GM12878 (cell line): Measurements from ENCODE around the gene SMARCD2. TPM values are rescaled to one million over a fixed set of nuclear protein-coding genes. Genes with fewer than 3 reads are reported as not detected.
"Not testable (repeated sequence)": the region's sequence is repeated elsewhere in the genome, so short reads cannot be mapped to it uniquely, and the experiment has no call there.

ENCODE experiments used
- ATAC-seq: fragments of 200-7000 bp; cut with Tn5 transposase; 3 replicates; pipeline ENCODE4 v1.9.1; 2020; ENCODE audit warnings: mild to moderate bottlenecking, moderate library complexity
- BruUV-seq: library from RNA; stranded (reverse); fragments of 400-500 nt; replicated peaks from 2 replicates; lab custom pipeline; 2021; lab: Mats Ljungman, UMichigan
- CTCF ChIA-PET: fragments of 300-600 bp; sonication (Branson Sonifier 250); formaldehyde crosslinking; extraction: SDS; loops from one replicate; lab custom pipeline; 2021; ENCODE audit warnings: inconsistent platforms; lab: Yijun Ruan, JAX
- POLR2A ChIA-PET: fragments of 350-600 bp; formaldehyde crosslinking; extraction: SDS; loops from one replicate; lab custom pipeline; 2021; ENCODE audit warnings: inconsistent platforms; lab: Charles Lee
- RAD21 ChIA-PET: fragments of 300-600 bp; sonication (Branson Sonifier 250); formaldehyde crosslinking; loops from one replicate; lab custom pipeline; 2023; ENCODE audit warnings: antibody characterized with exemption; ENCODE audit not compliant: unreplicated experiment; lab: Charles Lee
- SMC1A ChIA-PET: fragments of 300-600 bp; sonication (Branson Sonifier 250); formaldehyde crosslinking; loops from one replicate; lab custom pipeline; 2023; ENCODE audit not compliant: unreplicated experiment, uncharacterized antibody; lab: Charles Lee
- DNase-seq: peaks from one replicate; pipeline ENCODE4 v3.0.0-alpha.2; 2011; ENCODE audit warnings: low read depth, low spot score
- FAIRE-seq: peaks from 3 replicates; lab custom pipeline; 2011; peaks lifted over from hg19 to GRCh38; lab: Jason Lieb, UNC
- H2AFZ ChIP-seq: 2 replicates; pipeline ENCODE4 v1.6.0; 2011; ENCODE audit warnings: low read depth, low read length, control low read depth; ENCODE audit not compliant: control insufficient read depth
- H3K27ac ChIP-seq: 2 replicates; pipeline ENCODE4 v1.5.1; 2011; ENCODE audit warnings: control low read depth; ENCODE audit not compliant: control insufficient read depth, insufficient read depth
- H3K27me3 ChIP-seq, 2 experiments: replicated peaks in 1 of 2; 2 replicates each; pipeline versions ENCODE4 v1.6.0 to v1.6.1; 2011; ENCODE audit warnings: low read length in 1 of 2; ENCODE audit not compliant: control insufficient read depth in 2 of 2, insufficient read depth in 2 of 2
- H3K36me3 ChIP-seq, 2 experiments: 2 replicates each; pipeline ENCODE4 v1.5.1; 2011; ENCODE audit warnings: low read length in 1 of 2; ENCODE audit not compliant: control insufficient read depth in 2 of 2, insufficient read depth in 2 of 2
- H3K4me1 ChIP-seq: 2 replicates; pipeline ENCODE4 v1.6.1; 2011; ENCODE audit warnings: mild to moderate bottlenecking, low read length, moderate library complexity, mixed read lengths; ENCODE audit not compliant: control insufficient read depth, insufficient read depth
- H3K4me2 ChIP-seq: 2 replicates; pipeline ENCODE4 v1.6.0; 2011; ENCODE audit warnings: control low read depth; ENCODE audit not compliant: control insufficient read depth, insufficient read depth
- H3K4me3 ChIP-seq: fragments of 200-600 bp; sonication (generic); 2 replicates; pipeline ENCODE4 v1.5.1; 2016
- H3K79me2 ChIP-seq: 2 replicates; pipeline ENCODE4 v1.6.0; 2011; ENCODE audit warnings: low read length; ENCODE audit not compliant: control insufficient read depth, insufficient read depth
- H3K9ac ChIP-seq: 2 replicates; pipeline ENCODE4 v1.8.0; 2011; ENCODE audit warnings: low read length, control low read depth, mixed read lengths; ENCODE audit not compliant: control insufficient read depth, insufficient read depth
- H3K9me3 ChIP-seq: replicated peaks from 3 replicates; pipeline ENCODE4 v1.5.1; 2011; ENCODE audit warnings: mild to moderate bottlenecking, low read length; ENCODE audit not compliant: control insufficient read depth, insufficient read depth
- H4K20me1 ChIP-seq: 2 replicates; pipeline ENCODE4 v1.6.0; 2011; ENCODE audit not compliant: control insufficient read depth, insufficient read depth
- MEF2B ChIP-seq: fragments of 450-650 bp; IDR thresholded peaks from 2 replicates; pipeline ENCODE4 v1.6.1; 2018; ENCODE audit warnings: mild to moderate bottlenecking, moderate library complexity; ENCODE audit not compliant: partially characterized antibody, poor library complexity, severe bottlenecking
- WGBS: methylation state at CpG from one replicate; pipeline ENCODE4 v1.1.6; 2016; ENCODE audit warnings: low lambda C conversion rate; ENCODE audit not compliant: insufficient replicate concordance, insufficient coverage; ENCODE audit errors: missing lambda C conversion rate; 5-methylcytosine and 5-hydroxymethylcytosine counted together
- in situ Hi-C: fragments of 300-500 bp; cut with MboI; formaldehyde crosslinking; loops from 9 replicates; pipeline ENCODE4 v1.14.3; 2018; ENCODE audit warnings: mixed read lengths
- intact Hi-C: fragments of 100-400 bp; cut with micrococcal nuclease; formaldehyde crosslinking; loops from one replicate; pipeline ENCODE4 v1.14.2; 2022; ENCODE audit not compliant: unreplicated experiment
- polyA plus RNA-seq, 11 experiments: library from polyadenylated mRNA; depleted of rRNA in 4 of 11; unstranded in 6 of 11; stranded (reverse) in 5 of 11; fragments of >200 nt; fragmentation: Nextera tagmentation in 4 of 11; fragmentation: Illumina TruSeq in 1 of 11; extraction: Ambion mirVana in 4 of 11; extraction: Trizol in 1 of 11; gene quantifications; 1 replicate in 1 of 11; 2 replicates in 10 of 11; pipeline versions ENCODE4 v1.2.1 to v1.2.3, GENCODE V29; 2011 to 2016; ENCODE audit warnings: inconsistent platforms in 2 of 11, missing spikeins in 2 of 11, low read depth in 1 of 11
- total RNA-seq, 4 experiments: library from RNA; depleted of rRNA in 3 of 4; stranded (reverse); fragments of >200 nt in 3 of 4; fragmentation: Illumina TruSeq in 1 of 4; extraction: Trizol in 1 of 4; gene quantifications; 2 replicates each; pipeline versions ENCODE4 v1.2.1 to v1.2.3, GENCODE V29; 2013 to 2021

SMARCD2 gene
- total and polyA plus RNA-seq, 10 of the 15 experiments (the other 5 are each of a cell fraction or from before 2014, with no cell fraction given), result 2.4 to 111 (median 63.6) TPM

GRCh38 chr17:63874061-63874626, 31.7 kb upstream of the SMARCD2 start:
- peak; percentile 61 for TF ChIP-seq MEF2B
- H3K4me3 ChIP-seq, POLR2A ChIA-PET, H4K20me1 ChIP-seq, H3K36me3 ChIP-seq, BruUV-seq, FAIRE-seq, H3K9me3 ChIP-seq, H3K4me2 ChIP-seq, H3K79me2 ChIP-seq, DNase-seq, RAD21 ChIA-PET, H3K27me3 ChIP-seq, in situ Hi-C loops, H2AFZ ChIP-seq, H3K9ac ChIP-seq, H3K4me1 ChIP-seq, intact Hi-C loops, H3K27ac ChIP-seq: not testable (repeated sequence)
- ChIA-PET SMC1A (interaction anchor here (0.6 kb wide), 1 partner anchor 74 kb away, joined by 3 read pairs; no protein-coding TSS in a partner anchor), CTCF (interaction anchor here (0.6 to 1.4 kb wide), 5 partner anchors 8 to 259 kb away, joined by 3 to 6 read pairs (median 4); no protein-coding TSS in a partner anchor)
- ATAC-seq, result peak; percentile 94
- WGBS, result 23% methylated on average over 6 of the region's 8 CpGs

GRCh38 chr17:63873577-63873976, 31.1 kb upstream of the SMARCD2 start, which contains the start of gene CSH2:
TSS of gene CSH2 (minus strand) at chr17:63873677. CDS start at chr17:63873614, 63 bp downstream.
- H3K4me3 ChIP-seq, H4K20me1 ChIP-seq, SMC1A ChIA-PET, intact Hi-C loops, in situ Hi-C loops, H2AFZ ChIP-seq, H3K9me3 ChIP-seq, H3K27ac ChIP-seq, H3K4me1 ChIP-seq, H3K36me3 ChIP-seq, H3K79me2 ChIP-seq, H3K27me3 ChIP-seq, ATAC-seq, BruUV-seq, DNase-seq, FAIRE-seq, H3K4me2 ChIP-seq, POLR2A ChIA-PET, RAD21 ChIA-PET, H3K9ac ChIP-seq: not testable (repeated sequence)
- 39% methylated on average over 5 of the region's 7 CpGs for WGBS
- CTCF ChIA-PET, result interaction anchor here (1.1 kb wide), 1 partner anchor 14 kb away, joined by 3 read pairs; no protein-coding TSS in a partner anchor

GRCh38 chr17:63871646-63872365, 29.3 kb upstream of the SMARCD2 start:
- H3K4me1 ChIP-seq, H2AFZ ChIP-seq, ATAC-seq, FAIRE-seq, RAD21 ChIA-PET, H3K79me2 ChIP-seq, H3K4me3 ChIP-seq, H3K4me2 ChIP-seq, BruUV-seq, H3K36me3 ChIP-seq, DNase-seq, CTCF ChIA-PET, H3K9me3 ChIP-seq, intact Hi-C loops, H4K20me1 ChIP-seq, H3K27ac ChIP-seq, H3K9ac ChIP-seq, in situ Hi-C loops, SMC1A ChIA-PET, H3K27me3 ChIP-seq: not testable (repeated sequence)
- WGBS, result 75% methylated on average over 11 of the region's 15 CpGs
- POLR2A ChIA-PET, result interaction anchor here (0.7 kb wide), 1 partner anchor 28 kb away, joined by 3 read pairs; no protein-coding TSS in a partner anchor
